ENCODE results near the gene ZBTB7C.

ZBTB7C gene

DNA sequence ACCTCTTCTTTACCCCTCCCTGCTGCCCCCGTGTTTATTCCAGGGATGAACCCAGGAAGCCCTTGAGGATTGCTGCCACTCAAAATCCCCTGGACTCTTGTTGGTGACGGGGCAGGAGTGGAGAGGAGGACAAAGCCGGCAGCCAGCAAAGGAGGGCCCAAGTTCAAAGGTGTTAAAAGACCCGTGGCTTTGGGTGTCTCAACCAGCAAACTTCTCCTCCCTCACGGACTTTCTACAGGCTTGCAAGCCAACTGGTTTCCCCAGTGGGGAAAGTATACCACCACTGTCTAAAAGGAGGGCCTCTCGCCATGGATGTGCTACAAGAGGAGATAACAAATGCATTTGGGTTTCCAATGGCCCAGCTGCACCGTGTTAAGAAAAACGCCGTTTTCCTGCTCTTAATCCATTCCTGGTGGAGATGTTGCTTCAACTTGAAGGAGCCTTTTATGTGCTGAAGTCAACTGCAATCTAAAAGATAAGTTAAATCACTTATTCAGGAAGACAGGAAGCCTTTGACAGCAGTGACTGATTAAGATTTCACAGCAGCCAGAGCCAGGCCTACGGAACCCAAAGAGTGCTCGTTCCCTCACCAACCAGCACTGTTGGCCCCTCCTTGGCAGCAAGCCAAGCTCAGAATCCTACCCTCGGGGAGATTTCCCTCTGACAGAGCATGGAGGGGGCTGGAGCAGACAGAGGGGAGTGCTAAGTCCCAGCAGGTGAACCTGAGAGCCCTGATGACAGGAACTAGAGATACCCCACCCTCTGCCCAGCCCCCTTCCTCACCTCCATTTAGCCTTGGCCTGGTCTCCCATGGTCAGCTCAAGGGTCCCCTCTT is 57.8 kb downstream of the ZBTB7C start:
- no peak for DNase-seq

GRCh38 chr18:48348739-48349138 is 60.4 kb downstream of the ZBTB7C start:
- DNase-seq = no peak

DNA sequence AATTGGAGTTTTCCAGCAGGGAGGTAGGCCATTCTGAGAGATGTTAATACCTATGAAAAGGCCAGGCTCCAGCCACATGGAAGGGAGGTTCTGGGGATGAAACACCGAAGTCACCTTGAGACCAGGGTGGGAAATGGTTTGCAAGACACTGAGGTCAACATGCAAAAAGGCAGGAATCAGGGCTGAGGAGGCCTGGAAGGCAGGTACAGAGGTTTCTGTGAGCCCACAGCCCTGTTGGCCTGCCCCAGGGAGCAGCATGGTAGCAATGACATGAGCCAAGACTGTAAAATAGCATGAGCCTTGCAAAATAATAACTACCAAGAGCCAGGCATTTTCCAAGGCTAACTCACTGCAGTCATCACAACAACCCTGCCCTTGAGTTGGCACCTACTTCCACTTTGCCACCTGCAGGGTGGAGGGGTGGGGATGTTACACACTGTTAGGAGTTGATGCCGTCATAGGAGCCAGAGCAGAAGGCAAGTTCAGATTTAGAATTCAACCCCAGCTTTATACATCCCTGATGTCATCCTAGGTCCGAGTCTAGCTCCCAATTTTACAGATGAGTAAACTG is 61.3 kb downstream of the ZBTB7C start:
- no peak for DNase-seq

- DNase-seq = no peak
These were observed 63.6 kb downstream of the ZBTB7C start for GRCh38 chr18:48345596-48345995.

GRCh38 chr18:48342581-48342980 is 66.6 kb downstream of the ZBTB7C start:
- DNase-seq = no peak

GRCh38 chr18:48342125-48342524 is 67.1 kb downstream of the ZBTB7C start:
- no peak for DNase-seq

DNA sequence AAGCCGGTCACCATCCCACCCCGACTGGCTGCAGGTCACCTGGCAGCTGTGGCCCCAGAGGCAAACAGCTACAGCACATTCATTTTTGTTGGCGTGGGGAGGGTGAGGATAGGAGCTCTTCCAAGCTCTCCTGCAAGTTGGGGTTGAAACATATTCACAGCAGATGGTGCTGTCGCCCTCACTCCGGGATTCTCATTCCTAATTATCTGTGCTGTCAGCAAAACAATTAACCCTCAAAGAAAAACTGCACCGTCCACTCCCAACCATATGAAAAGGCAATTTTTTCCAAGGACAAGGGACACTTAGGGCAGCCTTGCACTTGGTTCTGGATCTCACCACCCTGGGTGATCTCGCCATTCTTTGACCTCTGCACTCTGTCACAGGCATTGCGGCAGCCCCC is 68.6 kb downstream of the ZBTB7C start:
- DNase-seq = no peak

- DNase-seq = no peak
These were observed 69.5 kb downstream of the ZBTB7C start for GRCh38 chr18:48339692-48340091.

GRCh38 chr18:48338915-48339314 is 70.3 kb downstream of the ZBTB7C start:
- no peak for DNase-seq

DNA sequence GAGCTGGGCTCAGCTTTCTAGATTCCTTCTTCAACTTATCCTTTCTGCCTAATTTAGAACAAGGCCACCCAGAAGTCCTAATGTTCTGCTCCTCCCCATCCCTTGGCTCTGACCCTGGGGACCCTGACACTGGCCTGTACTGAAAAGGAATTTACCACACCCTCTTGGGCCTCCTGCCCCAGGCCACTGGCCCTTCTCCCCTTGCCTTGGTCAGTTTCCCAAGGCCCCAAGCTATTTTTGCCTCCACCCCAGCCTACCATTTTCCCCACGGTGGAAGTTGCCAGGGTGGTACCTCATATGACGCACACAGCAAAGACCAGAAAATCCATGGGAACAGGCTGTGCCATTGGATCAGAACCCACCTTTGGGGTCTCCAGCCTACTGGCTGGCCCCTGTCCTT is 72.1 kb downstream of the ZBTB7C start:
- no peak for DNase-seq

DNA sequence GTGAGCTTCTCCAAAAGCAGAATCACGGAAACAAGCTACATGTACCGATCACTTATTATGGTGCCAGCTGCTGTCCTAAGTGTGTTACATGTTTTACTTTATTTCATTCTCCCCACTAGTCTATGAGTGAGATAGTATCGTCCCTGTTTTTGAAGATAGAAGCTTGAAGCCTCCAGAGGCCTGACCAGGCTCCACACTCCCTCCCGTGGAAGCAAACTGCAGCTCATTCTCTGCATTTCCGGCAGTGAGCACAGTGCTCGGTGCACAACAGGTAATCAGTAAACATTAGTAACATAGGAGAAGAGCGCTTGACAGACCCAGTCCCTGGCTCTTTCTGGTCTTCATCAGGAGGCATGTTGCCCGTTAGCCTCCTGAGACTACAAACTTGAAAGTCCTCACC is 72.9 kb downstream of the ZBTB7C start:
- DNase-seq = no peak

- DNase-seq = no peak
These were observed 73.4 kb downstream of the ZBTB7C start for GRCh38 chr18:48335829-48336228.

DNA sequence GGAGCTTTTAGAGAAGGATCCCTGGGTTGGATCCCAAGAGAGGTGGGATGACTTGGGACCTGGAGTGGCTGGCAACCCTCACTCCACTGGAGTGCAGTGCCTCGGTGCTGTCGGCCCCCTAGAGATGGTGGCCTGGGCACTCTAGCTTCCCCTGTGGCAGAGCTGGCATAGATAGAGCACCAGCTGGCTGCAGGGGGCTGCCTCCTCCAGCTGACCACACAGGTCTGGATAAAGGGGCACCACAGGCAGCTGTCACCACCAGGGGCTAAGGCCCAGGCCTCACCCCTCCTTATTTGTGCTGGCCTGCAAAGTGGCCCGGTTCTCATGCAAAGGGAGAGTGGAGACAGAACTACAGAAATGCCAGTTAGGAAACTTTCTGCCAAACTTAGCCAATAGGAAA is 74.3 kb downstream of the ZBTB7C start:
- no peak for DNase-seq

DNA sequence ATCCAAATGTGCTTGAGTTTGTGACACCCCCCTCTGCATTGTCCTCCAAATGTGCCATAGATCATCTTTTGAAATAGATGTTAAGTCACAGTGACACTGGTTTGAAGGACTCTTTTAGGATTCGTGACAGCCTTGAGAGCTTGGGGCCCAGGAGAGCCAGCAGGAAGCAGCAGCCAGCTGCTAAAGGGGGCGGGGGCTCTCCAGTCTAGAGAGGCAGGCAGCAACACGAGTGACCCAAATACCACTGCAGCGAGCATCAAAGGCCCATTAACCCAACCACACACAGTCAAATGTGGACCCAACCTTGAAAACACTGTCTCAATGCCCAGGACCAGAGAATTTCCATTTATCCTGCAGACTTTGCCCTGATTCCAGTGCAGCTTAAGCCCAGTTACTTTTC is 75.6 kb downstream of the ZBTB7C start:
- DNase-seq = no peak

- DNase-seq = no peak
These were observed 78.9 kb downstream of the ZBTB7C start for GRCh38 chr18:48330016-48330991.

- no peak for DNase-seq
These were observed 80.5 kb downstream of the ZBTB7C start for GRCh38 chr18:48328473-48329210.

- DNase-seq = no peak
These were observed 82.1 kb downstream of the ZBTB7C start for GRCh38 chr18:48326901-48327675.

- no peak for DNase-seq
These were observed 84.0 kb downstream of the ZBTB7C start for GRCh38 chr18:48325115-48325665.

DNA sequence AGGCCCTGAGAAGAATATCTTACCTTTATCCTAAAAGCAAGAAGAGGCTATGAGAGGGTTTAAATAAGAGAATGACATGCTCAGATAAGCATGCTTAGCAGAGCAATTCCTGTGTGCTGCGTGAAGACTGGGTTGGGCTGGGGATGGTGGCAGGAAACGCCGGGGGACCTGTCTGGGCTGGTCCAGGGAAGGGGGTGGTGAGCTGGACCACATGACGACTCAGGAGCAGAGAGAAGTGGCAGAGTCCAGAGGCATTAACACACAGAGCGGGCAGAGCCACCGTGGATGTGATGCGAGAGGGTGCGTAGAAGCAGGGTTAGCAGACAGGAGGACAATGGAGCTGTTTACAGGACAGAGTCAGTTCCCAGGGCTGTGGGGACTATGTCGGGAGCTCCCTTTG is 84.5 kb downstream of the ZBTB7C start:
- no peak for DNase-seq

DNA sequence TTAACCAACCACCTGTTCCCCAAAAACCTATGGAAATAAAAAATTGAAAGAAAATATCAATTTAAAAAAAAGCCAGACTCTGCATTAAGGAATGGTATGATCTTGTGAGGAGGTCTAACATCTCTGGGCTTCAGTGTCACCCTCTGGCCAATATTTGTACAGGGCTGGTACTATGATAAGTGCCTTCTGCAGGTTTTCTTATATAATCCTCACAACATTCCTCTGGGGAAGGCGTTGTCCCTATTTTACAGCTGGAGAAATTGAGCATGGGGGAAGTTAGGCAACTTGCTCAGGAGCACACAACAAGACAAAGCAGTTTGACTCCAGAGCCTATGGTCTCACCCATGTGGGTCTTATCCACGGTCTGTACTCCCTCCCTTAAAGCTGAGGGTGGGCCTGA is 86.0 kb downstream of the ZBTB7C start:
- DNase-seq = no peak

DNA sequence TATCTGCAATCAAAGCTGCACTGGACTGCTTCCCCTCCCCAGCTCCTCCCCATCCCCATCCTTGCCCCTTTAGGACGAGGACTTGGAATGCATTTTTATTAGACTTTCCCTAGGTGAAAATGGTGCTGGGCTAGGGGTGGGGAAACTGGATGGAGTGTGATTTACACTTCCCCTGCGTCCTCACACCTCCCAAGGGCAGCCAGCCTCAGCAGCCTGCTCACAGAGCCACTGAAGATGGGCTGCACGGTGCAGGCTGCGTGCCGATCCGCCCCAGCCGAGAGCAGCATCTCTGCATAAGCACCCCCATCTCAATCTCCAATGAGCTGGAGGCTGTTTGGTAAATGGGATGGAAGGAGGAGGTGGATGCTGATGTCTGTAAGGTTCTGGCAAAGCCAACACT is 87.6 kb downstream of the ZBTB7C start:
- no peak for DNase-seq

DNA sequence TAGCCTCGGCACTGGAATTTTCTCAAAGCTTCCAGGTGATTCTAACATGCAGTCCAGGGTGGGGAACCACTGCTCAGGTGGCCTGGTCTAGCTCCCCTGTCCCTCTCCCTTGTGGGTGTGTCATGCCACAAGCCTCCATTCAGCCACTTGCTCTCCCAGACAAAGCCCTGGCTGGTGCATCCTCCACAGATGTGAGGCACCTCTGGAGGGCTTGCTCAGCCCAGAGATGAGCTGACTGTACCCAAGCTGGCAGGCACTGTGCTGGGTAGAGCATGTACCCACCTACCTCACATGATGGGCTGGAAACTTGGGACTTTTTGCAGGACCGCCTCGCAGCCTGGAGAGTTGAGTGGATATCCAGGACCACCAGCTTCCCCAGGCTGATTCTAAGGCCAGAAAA is 88.1 kb downstream of the ZBTB7C start:
- no peak for DNase-seq

Data from SIG-M5 (cell line).